T-helper 17 cell (primary cell): ENCODE data around the gene DOCK1. TPM values are rescaled to one million over a fixed set of nuclear protein-coding genes. Genes with fewer than 3 reads are reported as not detected.
"Not testable (repeated sequence)": the region's sequence is repeated elsewhere in the genome, so short reads cannot be mapped to it uniquely, and the experiment has no call there.

Source experiments
- ATAC-seq: fragments of 150-1000 bp; cut with Tn5 transposase; 2 replicates; pipeline ENCODE4 v1.10.0; 2021; ENCODE audit warnings: mild to moderate bottlenecking, moderate library complexity
- DNase-seq, 3 donors: peaks; one replicate each; pipeline versions ENCODE4 v3.0.0 to v3.0.0-alpha.2; 2020 to 2021
- H3K9me3 ChIP-seq: one replicate; pipeline ENCODE4 v1.7.0; 2013; ENCODE audit warnings: low read length, mild to moderate bottlenecking; ENCODE audit not compliant: control insufficient read depth, poor library complexity, severe bottlenecking
- H3K27ac Mint-ChIP-seq: one replicate; pipeline ENCODE4 v1.8.0; 2022; ENCODE audit warnings: mild to moderate bottlenecking, moderate library complexity, mixed read lengths
- H3K27me3 Mint-ChIP-seq: one replicate; pipeline ENCODE4 v1.8.0; 2022; ENCODE audit warnings: mixed read lengths
- H3K36me3 Mint-ChIP-seq: one replicate; pipeline ENCODE4 v1.8.0; 2022; ENCODE audit warnings: low read depth, mixed read lengths
- H3K4me1 Mint-ChIP-seq: one replicate; pipeline ENCODE4 v1.8.0; 2022; ENCODE audit warnings: mild to moderate bottlenecking, mixed read lengths
- H3K4me3 Mint-ChIP-seq: one replicate; pipeline ENCODE4 v1.8.0; 2022; ENCODE audit warnings: mild to moderate bottlenecking, moderate library complexity, mixed read lengths
- total RNA-seq, 4 donors: library from RNA in 2 of 4; stranded (reverse) in 2 of 4; gene quantifications; one replicate each; pipeline ENCODE4 v1.2.3 and lab custom pipeline; 2022 to 2026

DOCK1 gene
- total RNA-seq, 2 donors from 2014 or later: 0.76 TPM; not detected in 1

- DNase-seq (no peak), ATAC-seq (no peak)
- Mint-ChIP-seq H3K36me3 (no peaks in the 10 kb centered on the region), H3K4me1 (peaks cover 10% of the 10 kb centered on the region), H3K4me3 (no peak overlapping the region), H3K27me3 (no peaks in the 10 kb centered on the region), H3K27ac (no peak overlapping the region)
- H3K9me3 ChIP-seq: peaks cover 2% of the 10 kb centered on the region
Measured at GRCh38 chr10:127296696-127297095, 391.5 kb downstream of the DOCK1 start.

- no peaks in the 10 kb centered on the region for H3K36me3 Mint-ChIP-seq
- ATAC-seq (no peak), DNase-seq (no peak)
- no peak overlapping the region for H3K4me3 Mint-ChIP-seq
- H3K9me3 ChIP-seq: no peaks in the 10 kb centered on the region
- no peak overlapping the region for H3K27ac Mint-ChIP-seq
- peaks cover 3% of the 10 kb centered on the region for H3K4me1 Mint-ChIP-seq
- H3K27me3 Mint-ChIP-seq: no peaks in the 10 kb centered on the region
Measured at GRCh38 chr10:127298381-127298780, 393.2 kb downstream of the DOCK1 start.

- H3K4me1 Mint-ChIP-seq, H3K36me3 Mint-ChIP-seq, H3K27ac Mint-ChIP-seq, H3K27me3 Mint-ChIP-seq, H3K4me3 Mint-ChIP-seq, DNase-seq, H3K9me3 ChIP-seq, ATAC-seq: not testable (repeated sequence)
Measured at GRCh38 chr10:127299192-127299591, 394.0 kb downstream of the DOCK1 start.

DNA sequence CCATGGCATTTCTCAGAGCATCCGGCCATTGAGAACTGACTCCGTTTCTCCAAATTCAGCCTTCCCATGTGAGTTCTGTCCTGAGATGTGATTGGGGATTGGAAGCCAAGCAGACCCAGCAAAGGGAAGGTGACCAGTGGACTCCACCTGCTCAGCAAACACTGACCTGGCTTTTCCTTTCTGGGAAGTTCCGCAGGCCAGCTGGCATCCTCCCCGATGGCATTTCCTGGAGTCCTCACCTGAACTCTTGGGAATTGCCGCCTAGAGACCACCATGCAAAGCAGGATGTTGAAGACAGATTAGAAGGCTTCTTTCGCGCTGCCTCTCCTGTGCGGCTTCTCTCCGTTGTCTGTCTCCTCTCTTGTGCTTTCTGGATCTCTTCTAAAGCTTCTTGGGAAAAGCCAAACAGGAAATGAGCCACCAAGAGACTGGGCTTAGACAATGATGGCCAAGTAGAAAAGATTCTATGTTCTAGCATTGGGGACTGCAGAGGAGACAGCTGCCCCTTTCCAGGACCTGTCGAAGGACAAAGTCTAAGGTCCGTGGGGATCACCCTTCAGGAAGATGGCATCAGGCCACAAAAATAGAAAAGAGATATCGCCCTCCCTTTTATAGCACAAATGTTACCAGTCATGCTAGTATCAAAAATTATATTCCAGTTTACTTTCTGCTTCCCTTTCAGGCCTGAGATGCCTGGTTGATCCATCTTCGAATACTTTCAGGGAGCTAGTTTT, 394.9 kb downstream of the DOCK1 start:
- Mint-ChIP-seq H3K27me3 (no peaks in the 10 kb centered on the region), H3K27ac (no peak overlapping the region), H3K4me1 (no peaks in the 10 kb centered on the region), H3K4me3 (no peak overlapping the region), H3K36me3 (no peaks in the 10 kb centered on the region)
- DNase-seq (no peak), ATAC-seq (no peak)
- H3K9me3 ChIP-seq: no peaks in the 10 kb centered on the region

DNA sequence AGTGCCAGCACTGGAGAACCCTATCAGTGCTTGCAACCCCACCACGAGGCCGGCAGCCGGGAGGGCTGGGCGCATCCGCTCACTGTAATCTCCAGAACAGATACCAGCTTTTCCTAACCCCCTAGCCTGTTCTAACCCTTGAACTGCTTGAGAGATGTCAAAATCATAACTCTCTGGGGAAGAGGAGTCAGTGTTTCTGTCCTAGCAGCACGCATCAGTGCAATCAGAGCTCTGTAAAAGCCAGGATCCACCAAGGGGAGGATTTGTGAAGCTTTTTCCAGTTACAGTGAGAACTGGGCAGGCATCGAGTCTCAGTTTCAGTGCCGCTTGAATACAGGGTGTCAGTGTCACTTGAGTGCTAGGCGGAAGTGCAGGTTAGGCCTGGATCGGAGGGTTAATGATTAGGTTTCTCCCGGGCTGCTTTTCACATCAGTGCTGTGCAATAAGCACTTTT, 395.7 kb downstream of the DOCK1 start:
- Mint-ChIP-seq H3K4me3 (no peak overlapping the region), H3K27me3 (no peaks in the 10 kb centered on the region), H3K4me1 (no peaks in the 10 kb centered on the region), H3K27ac (no peak overlapping the region), H3K36me3 (no peaks in the 10 kb centered on the region)
- H3K9me3 ChIP-seq: no peaks in the 10 kb centered on the region
- DNase-seq: no peak
- ATAC-seq: no peak

DNA sequence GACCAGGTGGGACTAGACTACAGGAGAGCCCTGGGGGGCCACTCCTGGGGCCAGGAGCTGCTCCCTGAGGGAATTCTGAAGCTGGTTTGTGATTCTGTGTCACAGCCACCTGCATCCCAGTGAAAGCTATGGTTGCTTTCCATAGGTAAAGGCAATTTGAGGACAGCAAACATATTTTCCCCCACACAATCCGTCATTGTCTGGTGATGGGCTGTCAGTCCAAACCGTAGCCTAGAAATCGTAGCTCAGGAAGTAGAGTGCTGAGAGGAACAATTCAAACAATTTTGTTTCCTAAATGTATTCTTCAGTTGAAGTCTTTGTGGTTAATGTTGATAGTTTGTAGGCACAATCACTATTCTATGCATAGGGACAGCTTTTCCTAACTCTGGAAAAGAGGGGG, 397.1 kb downstream of the DOCK1 start:
- H3K36me3 Mint-ChIP-seq: no peaks in the 10 kb centered on the region
- no peaks in the 10 kb centered on the region for H3K27me3 Mint-ChIP-seq
- no peak overlapping the region for H3K27ac Mint-ChIP-seq
- no peak for ATAC-seq
- no peak for DNase-seq
- H3K4me1 Mint-ChIP-seq: no peaks in the 10 kb centered on the region
- H3K4me3 Mint-ChIP-seq: no peak overlapping the region
- no peaks in the 10 kb centered on the region for H3K9me3 ChIP-seq

DNA sequence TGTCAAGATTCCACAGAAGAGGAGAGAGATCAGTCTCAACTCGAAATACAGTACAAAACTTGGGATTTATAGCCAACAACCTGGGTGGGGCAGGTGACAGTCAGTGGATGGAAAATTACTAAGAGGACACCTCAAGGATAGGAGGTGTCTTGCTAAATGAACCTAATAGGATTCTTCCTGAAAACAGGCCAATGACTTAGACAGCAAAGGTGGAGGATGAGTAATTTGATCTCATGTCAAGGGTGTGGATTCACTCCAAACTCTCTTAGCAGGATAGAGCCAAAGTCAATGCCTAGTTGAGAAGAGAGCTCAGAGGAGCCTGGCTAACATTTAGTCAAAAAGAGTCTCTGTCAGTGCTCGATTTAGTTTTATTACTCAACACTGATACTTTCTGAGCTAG, 397.9 kb downstream of the DOCK1 start:
- no peak overlapping the region for H3K27ac Mint-ChIP-seq
- H3K9me3 ChIP-seq: no peaks in the 10 kb centered on the region
- ATAC-seq (no peak), DNase-seq (no peak)
- H3K36me3 Mint-ChIP-seq: no peaks in the 10 kb centered on the region
- no peaks in the 10 kb centered on the region for H3K27me3 Mint-ChIP-seq
- no peak overlapping the region for H3K4me3 Mint-ChIP-seq
- no peaks in the 10 kb centered on the region for H3K4me1 Mint-ChIP-seq

- Mint-ChIP-seq H3K4me3 (no peak overlapping the region), H3K36me3 (no peaks in the 10 kb centered on the region), H3K27ac (no peak overlapping the region), H3K27me3 (no peaks in the 10 kb centered on the region), H3K4me1 (no peaks in the 10 kb centered on the region)
- H3K9me3 ChIP-seq: no peaks in the 10 kb centered on the region
- ATAC-seq (no peak), DNase-seq (no peak)
Measured at GRCh38 chr10:127303746-127304145, 398.5 kb downstream of the DOCK1 start.

DNA sequence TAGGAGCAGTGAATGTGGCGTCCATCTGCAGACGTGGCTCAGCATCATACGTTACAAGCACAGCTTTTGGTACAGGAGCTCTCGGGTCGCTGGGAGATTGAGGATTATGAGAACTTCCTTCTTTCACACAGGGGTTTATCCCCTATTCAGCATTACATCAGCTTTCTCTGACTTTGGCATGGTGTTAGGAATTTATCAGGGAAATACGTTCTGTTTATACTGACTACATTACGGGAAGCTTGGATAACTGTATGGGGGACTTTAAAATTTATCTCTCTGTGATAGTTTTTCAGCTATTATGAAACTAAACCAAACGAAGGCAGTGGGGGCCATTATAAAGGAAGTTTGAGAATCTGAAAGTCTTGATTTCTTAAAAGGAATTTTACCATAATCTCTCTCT, 401.3 kb downstream of the DOCK1 start:
- Mint-ChIP-seq H3K27me3 (no peaks in the 10 kb centered on the region), H3K4me3 (no peak overlapping the region)
- no peaks in the 10 kb centered on the region for H3K9me3 ChIP-seq

GRCh38 chr10:127307338-127307737, 402.1 kb downstream of the DOCK1 start:
- H3K9me3 ChIP-seq: no peaks in the 10 kb centered on the region
- no peak overlapping the region for H3K4me3 Mint-ChIP-seq
- ATAC-seq (no peak), DNase-seq (no peak)
- no peaks in the 10 kb centered on the region for H3K36me3 Mint-ChIP-seq
- H3K4me1 Mint-ChIP-seq: no peaks in the 10 kb centered on the region
- no peaks in the 10 kb centered on the region for H3K27me3 Mint-ChIP-seq
- no peak overlapping the region for H3K27ac Mint-ChIP-seq

More for the DNA sequence above, 401.3 kb downstream of the DOCK1 start:
- no peak for ATAC-seq
- no peaks in the 10 kb centered on the region for H3K36me3 Mint-ChIP-seq
- no peak overlapping the region for H3K27ac Mint-ChIP-seq
- no peaks in the 10 kb centered on the region for H3K4me1 Mint-ChIP-seq
- no peak for DNase-seq

DNA sequence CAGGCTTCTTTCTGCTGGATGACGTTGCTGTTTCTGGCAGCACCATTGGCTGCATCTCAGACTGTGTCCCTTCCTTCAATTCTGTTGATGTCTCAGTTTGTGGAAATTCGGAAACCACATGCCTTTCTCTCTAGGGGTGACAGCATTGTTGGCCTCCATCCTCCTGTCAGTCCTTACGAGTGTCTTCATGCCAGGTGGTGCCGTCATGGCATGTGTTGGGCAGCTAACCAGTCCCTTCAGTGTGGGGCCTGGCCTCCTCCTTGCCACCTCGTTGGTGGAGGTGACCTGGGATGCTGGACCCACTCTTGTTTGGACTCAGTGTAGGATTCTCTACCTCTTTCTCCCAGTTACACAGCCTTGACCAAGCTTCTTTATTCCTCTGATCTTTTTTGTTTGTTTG, 402.8 kb downstream of the DOCK1 start:
- no peaks in the 10 kb centered on the region for H3K27me3 Mint-ChIP-seq
- H3K9me3 ChIP-seq: no peaks in the 10 kb centered on the region
- no peaks in the 10 kb centered on the region for H3K36me3 Mint-ChIP-seq
- ATAC-seq (no peak), DNase-seq (no peak)
- no peak overlapping the region for H3K4me3 Mint-ChIP-seq
- H3K27ac Mint-ChIP-seq: no peak overlapping the region
- H3K4me1 Mint-ChIP-seq: no peaks in the 10 kb centered on the region

- H3K36me3 Mint-ChIP-seq, H3K4me1 Mint-ChIP-seq, H3K4me3 Mint-ChIP-seq, H3K27ac Mint-ChIP-seq, H3K9me3 ChIP-seq, DNase-seq, ATAC-seq: not testable (repeated sequence)
- H3K27me3 Mint-ChIP-seq: peaks cover 11% of the 10 kb centered on the region
Measured at GRCh38 chr10:127309619-127310018, 404.4 kb downstream of the DOCK1 start.

DNA sequence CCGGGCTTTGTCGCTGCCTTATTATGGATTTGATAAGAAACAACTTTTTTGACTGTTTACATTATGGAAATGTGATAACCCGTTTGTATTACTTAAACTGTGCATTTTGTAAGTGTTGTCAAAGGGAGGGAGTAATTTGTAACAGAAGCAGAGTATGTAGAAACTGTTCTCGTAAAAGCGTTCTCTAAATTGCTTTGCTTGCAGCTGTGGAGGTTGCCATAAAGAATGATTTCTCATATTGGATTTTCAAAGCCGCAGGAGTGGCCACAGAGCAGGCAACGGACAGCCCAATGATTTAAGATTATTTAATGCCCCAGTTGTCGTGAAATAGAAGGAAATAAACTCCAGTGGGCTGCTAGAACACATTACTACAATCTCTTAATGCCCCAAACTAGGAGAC, 405.2 kb downstream of the DOCK1 start:
- peaks cover 13% of the 10 kb centered on the region for H3K27me3 Mint-ChIP-seq
- no peaks in the 10 kb centered on the region for H3K36me3 Mint-ChIP-seq
- no peak overlapping the region for H3K4me3 Mint-ChIP-seq
- H3K27ac Mint-ChIP-seq: no peak overlapping the region
- no peak for ATAC-seq
- DNase-seq: no peak
- no peaks in the 10 kb centered on the region for H3K4me1 Mint-ChIP-seq
- H3K9me3 ChIP-seq: no peaks in the 10 kb centered on the region

DNA sequence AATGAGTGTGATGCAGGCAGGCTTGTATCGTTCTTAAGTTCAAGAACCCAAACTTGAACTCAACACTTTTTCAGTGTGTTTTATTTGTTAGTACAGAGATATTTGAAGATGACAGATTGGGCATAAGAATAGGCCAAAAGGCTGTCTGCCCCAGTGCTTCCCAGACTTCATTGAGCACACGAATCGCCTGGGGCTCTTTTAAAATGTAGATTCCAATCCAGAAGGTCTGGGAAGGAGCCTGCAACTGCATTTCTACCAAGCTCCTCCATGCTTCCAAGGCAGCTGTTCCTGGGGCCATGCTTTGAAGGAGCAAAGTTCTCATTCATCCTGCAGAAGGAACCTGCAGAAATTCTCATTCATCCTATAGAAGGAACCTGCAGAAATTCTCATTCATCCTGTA, 405.7 kb downstream of the DOCK1 start:
- no peak overlapping the region for H3K4me3 Mint-ChIP-seq
- peaks cover 13% of the 10 kb centered on the region for H3K27me3 Mint-ChIP-seq
- H3K4me1 Mint-ChIP-seq: no peaks in the 10 kb centered on the region
- no peaks in the 10 kb centered on the region for H3K9me3 ChIP-seq
- H3K27ac Mint-ChIP-seq: no peak overlapping the region
- no peaks in the 10 kb centered on the region for H3K36me3 Mint-ChIP-seq
- ATAC-seq: no peak
- no peak for DNase-seq
